GM18499 (cell line): ENCODE measurements around the gene IKZF2.
"Not testable (repeated sequence)": the region's sequence is repeated elsewhere in the genome, so short reads cannot be mapped to it uniquely, and the experiment has no call there.

ENCODE experiments used
- ATAC-seq: cut with Tn5 transposase; IDR thresholded peaks from one replicate; pipeline ENCODE4 v1.9.1; 2021; ENCODE audit warnings: moderate number of reproducible peaks; ENCODE audit not compliant: insufficient read depth, unreplicated experiment

Gene IKZF2

GRCh38 chr2:213064099-213064498 is 87.3 kb downstream of the IKZF2 start:
- ATAC-seq: no peak

- ATAC-seq: no peak
Measured at GRCh38 chr2:213057977-213058376, 93.4 kb downstream of the IKZF2 start.

- no peak for ATAC-seq
Measured at GRCh38 chr2:213046431-213046830, 105.0 kb downstream of the IKZF2 start.

GRCh38 chr2:213043566-213043965 is 107.8 kb downstream of the IKZF2 start:
- ATAC-seq: no peak

GRCh38 chr2:213042262-213042661 is 109.2 kb downstream of the IKZF2 start:
- no peak for ATAC-seq

GRCh38 chr2:213036836-213037235 is 114.6 kb downstream of the IKZF2 start:
- no peak for ATAC-seq

- ATAC-seq: no peak
Measured at GRCh38 chr2:213034585-213034984, 116.8 kb downstream of the IKZF2 start.

GRCh38 chr2:213032607-213033006 is 118.8 kb downstream of the IKZF2 start:
- ATAC-seq: no peak

- ATAC-seq: peak; percentile 53
Measured at GRCh38 chr2:213022987-213023386, 128.4 kb downstream of the IKZF2 start.

- ATAC-seq: peak; percentile 75
Measured at GRCh38 chr2:213021971-213022899, 129.2 kb downstream of the IKZF2 start.

GRCh38 chr2:213020913-213021312 is 130.5 kb downstream of the IKZF2 start:
- not testable (repeated sequence) for ATAC-seq

- no peak for ATAC-seq
Measured at GRCh38 chr2:213020268-213020667, 131.1 kb downstream of the IKZF2 start.

- no peak for ATAC-seq
Measured at GRCh38 chr2:213019368-213019767, 132.0 kb downstream of the IKZF2 start.

GRCh38 chr2:213018340-213018901 is 133.0 kb downstream of the IKZF2 start:
- ATAC-seq: no peak

- no peak for ATAC-seq
Measured at GRCh38 chr2:213017404-213017803, 134.0 kb downstream of the IKZF2 start.

- no peak for ATAC-seq
Measured at GRCh38 chr2:213016984-213017351, 134.4 kb downstream of the IKZF2 start.

GRCh38 chr2:213016166-213016983 is 135.0 kb downstream of the IKZF2 start:
- ATAC-seq: no peak

- peak; percentile 73 for ATAC-seq
Measured at GRCh38 chr2:213015387-213016165, 135.8 kb downstream of the IKZF2 start.

GRCh38 chr2:213013979-213014378 is 137.4 kb downstream of the IKZF2 start:
- ATAC-seq: no peak

- no peak for ATAC-seq
Measured at GRCh38 chr2:213011505-213011904, 139.9 kb downstream of the IKZF2 start.
